Kidney epithelial cell (primary cell): Measurements from ENCODE around the gene CNNM2. TPM values are rescaled to one million over a fixed set of nuclear protein-coding genes. Genes with fewer than 3 reads are reported as not detected.

ENCODE experiments used
- DNase-seq: peaks from one replicate; pipeline ENCODE4 v3.0.0-alpha.2; 2010; ENCODE audit warnings: low read depth
- H3K27me3 ChIP-seq: 2 replicates; pipeline ENCODE4 v1.6.0; 2011; ENCODE audit warnings: low read length; ENCODE audit not compliant: control insufficient read depth, insufficient read depth
- H3K36me3 ChIP-seq: 2 replicates; pipeline ENCODE4 v1.5.1; 2011; ENCODE audit warnings: low read length; ENCODE audit not compliant: control insufficient read depth, insufficient read depth
- H3K4me3 ChIP-seq: 2 replicates; pipeline ENCODE4 v1.5.1; 2011; ENCODE audit warnings: low read depth, mild to moderate bottlenecking, control low read depth, low read length
- CTCF ChIP-seq: IDR thresholded peaks from 2 replicates; pipeline ENCODE4 v1.5.1; 2011; ENCODE audit warnings: mild to moderate bottlenecking, moderate library complexity, low read length, control low read depth, inconsistent platforms; ENCODE audit not compliant: insufficient read depth, poor library complexity, severe bottlenecking
- total RNA-seq: library from RNA; depleted of rRNA; stranded (reverse); fragments of >200 nt; gene quantifications from 2 replicates; pipeline ENCODE4 v1.2.3, GENCODE V29; 2015

The CNNM2 gene
- total RNA-seq, 1 donor from 2014 or later, result 6.4 TPM

- Histone ChIP-seq H3K36me3 (no peaks in the 10 kb centered on the region), H3K27me3 (no peaks in the 10 kb centered on the region), H3K4me3 (no peak overlapping the region)
- no peak for DNase-seq
- no peak for TF ChIP-seq CTCF
Observed at GRCh38 chr10:103117247-103117646, 199.2 kb downstream of the CNNM2 start.

- no peak for TF ChIP-seq CTCF
- H3K27me3 ChIP-seq, result no peaks in the 10 kb centered on the region
- no peak for DNase-seq
Observed at GRCh38 chr10:103120546-103120945, 202.5 kb downstream of the CNNM2 start.

DNA sequence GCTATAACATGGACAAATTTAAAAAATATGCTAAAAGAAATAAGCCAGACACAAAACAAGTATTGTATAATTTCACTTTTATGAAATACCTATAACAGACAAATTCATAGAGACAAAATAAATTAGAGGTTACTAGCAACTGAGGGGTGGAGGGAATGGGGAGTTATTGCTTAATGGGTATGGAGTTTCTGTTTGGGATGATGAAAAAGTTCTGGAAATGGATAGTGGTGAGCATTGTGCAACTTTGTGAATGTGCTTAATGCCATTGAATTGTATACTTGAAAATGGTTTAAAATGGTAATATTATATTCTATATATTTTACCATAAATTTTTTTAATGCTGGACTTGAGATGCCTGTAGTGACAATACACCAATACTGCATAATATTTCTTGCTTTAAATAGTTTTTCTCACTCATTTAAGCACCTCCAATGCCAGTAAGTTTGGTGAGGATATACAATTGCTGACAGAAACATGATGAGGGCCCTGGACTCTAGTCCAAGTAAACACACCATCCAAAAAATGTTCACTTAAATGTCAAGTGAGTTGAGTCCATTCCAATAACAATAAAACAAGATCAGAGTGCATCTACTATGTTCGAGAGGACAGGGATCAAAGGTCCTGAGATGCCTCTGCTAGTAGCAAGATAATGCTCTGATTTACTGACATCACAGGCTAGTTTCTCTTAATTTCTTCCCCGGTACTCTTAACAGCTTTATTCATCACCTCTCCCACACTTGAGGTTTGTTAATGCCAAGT is 203.1 kb downstream of the CNNM2 start:
- no peak for TF ChIP-seq CTCF
- no peak for DNase-seq
- H3K4me3 ChIP-seq, result no peak overlapping the region
- no peaks in the 10 kb centered on the region for H3K36me3 ChIP-seq
- no peaks in the 10 kb centered on the region for H3K27me3 ChIP-seq

More at GRCh38 chr10:103120546-103120945, 202.5 kb downstream of the CNNM2 start:
- Histone ChIP-seq H3K4me3 (no peak overlapping the region), H3K36me3 (no peaks in the 10 kb centered on the region)

GRCh38 chr10:103123282-103124024 is 205.4 kb downstream of the CNNM2 start:
- no peaks in the 10 kb centered on the region for H3K36me3 ChIP-seq
- no peaks in the 10 kb centered on the region for H3K27me3 ChIP-seq
- H3K4me3 ChIP-seq, result no peak overlapping the region
- no peak for DNase-seq
- TF ChIP-seq CTCF, result no peak

DNA sequence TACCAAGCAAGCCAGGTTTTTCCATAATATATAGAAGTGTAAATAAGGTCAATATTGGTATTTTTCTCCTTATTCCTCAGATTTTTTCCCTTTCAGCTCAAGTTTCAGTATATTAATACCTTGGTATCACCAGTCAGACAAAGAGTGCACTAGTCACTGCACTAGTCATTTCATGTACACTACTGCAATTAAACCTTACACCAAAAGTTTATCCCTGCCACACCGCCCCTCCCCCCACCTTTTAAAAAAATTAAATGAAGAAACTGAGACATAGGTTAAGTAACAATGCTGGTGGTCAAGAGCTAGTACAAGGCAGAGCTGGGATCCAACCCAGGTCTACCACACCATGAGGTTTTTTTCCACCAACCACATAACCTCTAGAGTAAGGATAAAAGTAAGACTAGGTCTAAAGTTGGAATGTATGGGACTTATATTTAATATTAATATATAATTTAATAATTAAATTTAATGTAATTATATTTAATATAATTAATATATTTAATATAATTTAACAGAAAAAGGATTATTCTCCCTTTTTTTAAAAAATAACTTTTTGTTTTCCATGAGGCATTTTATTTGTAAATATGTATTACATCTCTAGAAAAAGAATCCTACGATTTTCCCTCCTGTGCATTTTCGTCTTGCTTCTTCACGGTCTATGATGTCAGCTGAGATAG is 206.5 kb downstream of the CNNM2 start:
- Histone ChIP-seq H3K4me3 (no peak overlapping the region), H3K27me3 (no peaks in the 10 kb centered on the region), H3K36me3 (no peaks in the 10 kb centered on the region)
- no peak for DNase-seq
- TF ChIP-seq CTCF, result no peak
